SU-DHL-6 (cell line): ENCODE data around the gene ADIPOR1.

Source experiments
- EZH2phosphoT487 ChIP-seq: fragments of 200-600 bp; sonication (generic), shearing (Covaris generic); conservative IDR thresholded peaks from 2 replicates; pipeline ENCODE4 v1.6.1; 2018; ENCODE audit warnings: mild to moderate bottlenecking, antibody characterized with exemption, low read length, moderate library complexity, mixed read lengths
- TF ChIP-seq, protein P1 (sequence below): fragments of 200-600 bp; sonication (generic); IDR thresholded peaks from one replicate; pipeline ENCODE4 v1.5.1; 2017; ENCODE audit warnings: antibody characterized with exemption, mild to moderate bottlenecking, low read length, moderate library complexity; ENCODE audit not compliant: insufficient read depth, poor library complexity, severe bottlenecking

DNA sequence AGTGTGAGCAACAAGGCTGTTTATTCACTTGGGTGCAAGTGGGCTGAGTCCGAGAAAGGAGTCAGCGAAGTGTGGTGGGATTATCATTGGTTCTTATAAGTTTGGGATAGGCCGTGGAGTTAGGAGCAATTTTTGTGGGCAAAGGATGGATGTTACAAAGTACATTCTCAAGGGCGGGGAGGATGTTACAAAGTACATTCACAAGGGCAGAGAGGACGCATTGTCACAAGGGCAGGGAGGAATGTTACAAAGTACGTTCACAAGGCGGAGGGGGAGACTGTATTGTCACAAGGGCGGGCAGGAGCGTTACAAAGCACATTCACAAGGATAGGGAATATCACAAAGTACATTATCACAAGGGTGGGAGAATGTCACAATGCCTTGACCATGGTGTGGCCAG is 43.9 kb upstream of the ADIPOR1 start:
- TF ChIP-seq, protein P1, sequence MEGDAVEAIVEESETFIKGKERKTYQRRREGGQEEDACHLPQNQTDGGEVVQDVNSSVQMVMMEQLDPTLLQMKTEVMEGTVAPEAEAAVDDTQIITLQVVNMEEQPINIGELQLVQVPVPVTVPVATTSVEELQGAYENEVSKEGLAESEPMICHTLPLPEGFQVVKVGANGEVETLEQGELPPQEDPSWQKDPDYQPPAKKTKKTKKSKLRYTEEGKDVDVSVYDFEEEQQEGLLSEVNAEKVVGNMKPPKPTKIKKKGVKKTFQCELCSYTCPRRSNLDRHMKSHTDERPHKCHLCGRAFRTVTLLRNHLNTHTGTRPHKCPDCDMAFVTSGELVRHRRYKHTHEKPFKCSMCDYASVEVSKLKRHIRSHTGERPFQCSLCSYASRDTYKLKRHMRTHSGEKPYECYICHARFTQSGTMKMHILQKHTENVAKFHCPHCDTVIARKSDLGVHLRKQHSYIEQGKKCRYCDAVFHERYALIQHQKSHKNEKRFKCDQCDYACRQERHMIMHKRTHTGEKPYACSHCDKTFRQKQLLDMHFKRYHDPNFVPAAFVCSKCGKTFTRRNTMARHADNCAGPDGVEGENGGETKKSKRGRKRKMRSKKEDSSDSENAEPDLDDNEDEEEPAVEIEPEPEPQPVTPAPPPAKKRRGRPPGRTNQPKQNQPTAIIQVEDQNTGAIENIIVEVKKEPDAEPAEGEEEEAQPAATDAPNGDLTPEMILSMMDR: no peak
- TF ChIP-seq EZH2phosphoT487: no peak
